Measurements from ENCODE around the gene ZNF708. TPM values are rescaled to one million over a fixed set of nuclear protein-coding genes. Genes with fewer than 3 reads are reported as not detected.

ZNF708 gene
- total and polyA plus RNA-seq, 9 of the 15 experiments (the other 6 are each of a cell fraction or from before 2014, with no cell fraction given), result 2.9 to 11.9 (median 6.7) TPM

DNA sequence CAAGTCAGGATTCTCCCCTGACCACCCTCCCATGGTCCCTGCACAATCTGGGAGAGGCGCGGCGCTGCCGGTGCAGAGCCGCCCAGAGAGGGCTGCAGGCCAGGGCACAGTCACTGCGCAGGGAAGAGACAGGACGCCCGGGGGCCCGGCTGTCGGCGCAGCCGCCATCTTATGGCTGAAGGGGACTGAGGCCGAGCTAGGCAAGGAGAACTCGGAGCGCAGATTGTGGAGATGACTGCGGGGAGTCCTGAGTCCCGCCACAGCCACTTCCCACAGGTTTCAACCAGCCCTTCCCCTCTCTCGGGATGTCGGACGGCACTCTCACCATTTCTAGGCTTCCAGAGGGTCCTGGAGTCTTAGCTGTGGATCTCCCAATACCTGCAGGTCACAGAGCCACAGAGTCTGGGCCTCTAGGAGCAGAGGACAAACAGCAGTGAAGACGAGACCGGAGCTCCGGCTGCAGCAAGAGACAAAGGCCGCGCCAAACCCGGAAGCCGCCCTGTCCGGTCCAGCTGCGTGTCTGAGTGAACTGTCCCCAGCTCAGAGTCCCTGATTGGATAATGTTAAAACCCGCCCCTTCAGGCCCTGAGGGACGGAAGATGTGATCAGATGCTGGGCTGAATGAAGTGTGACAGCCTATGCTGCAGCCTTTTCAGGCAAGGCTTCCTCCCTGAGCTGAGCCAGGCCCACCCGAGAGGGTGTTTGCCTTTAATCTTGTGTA lies at the start of gene ZNF708 (continued):
- TF ChIP-seq GTF2A2 (tag; IDR thresholded peaks at IDR 0.05) (no peak), NFIX (CRISPR knock-in tag; IDR thresholded peaks at IDR 0.05; ENCODE audit: low read depth) (no peak), CTBP1 (IDR thresholded peaks at IDR 0.05; ENCODE audit: borderline replicate concordance) (peak; percentile 62; the same call in 1 of the 2 replicates), MLLT1 (IDR thresholded peaks at IDR 0.05) (no peak), MITF (IDR thresholded peaks at IDR 0.05) (no peak), BRF2 (IDR thresholded peaks at IDR 0.05; ENCODE audit: borderline replicate concordance, insufficient read depth, insufficient read length) (no peak), MEF2D (tag; conservative IDR thresholded peaks at IDR 0.05; ENCODE audit: low read depth) (no peak), POLR2H (tag; IDR thresholded peaks at IDR 0.05; ENCODE audit: low read depth) (peak; percentile 80), TARDBP (IDR thresholded peaks at IDR 0.05) (no peak), ZNF253 (CRISPR knock-in tag; conservative IDR thresholded peaks at IDR 0.05) (no peak), CREBBP (IDR thresholded peaks at IDR 0.05; ENCODE audit: low read depth, low read length) (no peak), FOXP4 (CRISPR knock-in tag; IDR thresholded peaks at IDR 0.05; ENCODE audit: borderline replicate concordance) (no peak), HNRNPLL (IDR thresholded peaks at IDR 0.05; ENCODE audit: low read depth, low read length, poor library complexity, severe bottlenecking) (peak; percentile 22), KDM2B (CRISPR knock-in tag; IDR thresholded peaks at IDR 0.05) (no peak), ARNT (IDR thresholded peaks at IDR 0.05) (no peak), NFE2 (IDR thresholded peaks at IDR 0.05; ENCODE audit: low read depth) (no peak), ZNF780A (CRISPR knock-in tag; IDR thresholded peaks at IDR 0.05) (no peak), ZNF146 (CRISPR knock-in tag; IDR thresholded peaks at IDR 0.05; ENCODE audit: unreplicated experiment) (no peak), ZNF24 (IDR thresholded peaks at IDR 0.05) (no peak)
- TF ChIP-seq, protein P1, sequence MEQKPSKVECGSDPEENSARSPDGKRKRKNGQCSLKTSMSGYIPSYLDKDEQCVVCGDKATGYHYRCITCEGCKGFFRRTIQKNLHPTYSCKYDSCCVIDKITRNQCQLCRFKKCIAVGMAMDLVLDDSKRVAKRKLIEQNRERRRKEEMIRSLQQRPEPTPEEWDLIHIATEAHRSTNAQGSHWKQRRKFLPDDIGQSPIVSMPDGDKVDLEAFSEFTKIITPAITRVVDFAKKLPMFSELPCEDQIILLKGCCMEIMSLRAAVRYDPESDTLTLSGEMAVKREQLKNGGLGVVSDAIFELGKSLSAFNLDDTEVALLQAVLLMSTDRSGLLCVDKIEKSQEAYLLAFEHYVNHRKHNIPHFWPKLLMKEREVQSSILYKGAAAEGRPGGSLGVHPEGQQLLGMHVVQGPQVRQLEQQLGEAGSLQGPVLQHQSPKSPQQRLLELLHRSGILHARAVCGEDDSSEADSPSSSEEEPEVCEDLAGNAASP (IDR thresholded peaks at IDR 0.05), result no peak
- TF ChIP-seq, protein P2, sequence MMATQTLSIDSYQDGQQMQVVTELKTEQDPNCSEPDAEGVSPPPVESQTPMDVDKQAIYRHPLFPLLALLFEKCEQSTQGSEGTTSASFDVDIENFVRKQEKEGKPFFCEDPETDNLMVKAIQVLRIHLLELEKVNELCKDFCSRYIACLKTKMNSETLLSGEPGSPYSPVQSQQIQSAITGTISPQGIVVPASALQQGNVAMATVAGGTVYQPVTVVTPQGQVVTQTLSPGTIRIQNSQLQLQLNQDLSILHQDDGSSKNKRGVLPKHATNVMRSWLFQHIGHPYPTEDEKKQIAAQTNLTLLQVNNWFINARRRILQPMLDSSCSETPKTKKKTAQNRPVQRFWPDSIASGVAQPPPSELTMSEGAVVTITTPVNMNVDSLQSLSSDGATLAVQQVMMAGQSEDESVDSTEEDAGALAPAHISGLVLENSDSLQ (IDR thresholded peaks at IDR 0.05), result peak; percentile 81

All from K562 (cell line).